ENCODE results near the gene C2CD2.
A peak's percentile ranks its signal among the peaks of the same experiment; 100 is the strongest.
"Not testable (repeated sequence)": the region's sequence is repeated elsewhere in the genome, so short reads cannot be mapped to it uniquely, and the experiment has no call there.

The C2CD2 gene

DNA sequence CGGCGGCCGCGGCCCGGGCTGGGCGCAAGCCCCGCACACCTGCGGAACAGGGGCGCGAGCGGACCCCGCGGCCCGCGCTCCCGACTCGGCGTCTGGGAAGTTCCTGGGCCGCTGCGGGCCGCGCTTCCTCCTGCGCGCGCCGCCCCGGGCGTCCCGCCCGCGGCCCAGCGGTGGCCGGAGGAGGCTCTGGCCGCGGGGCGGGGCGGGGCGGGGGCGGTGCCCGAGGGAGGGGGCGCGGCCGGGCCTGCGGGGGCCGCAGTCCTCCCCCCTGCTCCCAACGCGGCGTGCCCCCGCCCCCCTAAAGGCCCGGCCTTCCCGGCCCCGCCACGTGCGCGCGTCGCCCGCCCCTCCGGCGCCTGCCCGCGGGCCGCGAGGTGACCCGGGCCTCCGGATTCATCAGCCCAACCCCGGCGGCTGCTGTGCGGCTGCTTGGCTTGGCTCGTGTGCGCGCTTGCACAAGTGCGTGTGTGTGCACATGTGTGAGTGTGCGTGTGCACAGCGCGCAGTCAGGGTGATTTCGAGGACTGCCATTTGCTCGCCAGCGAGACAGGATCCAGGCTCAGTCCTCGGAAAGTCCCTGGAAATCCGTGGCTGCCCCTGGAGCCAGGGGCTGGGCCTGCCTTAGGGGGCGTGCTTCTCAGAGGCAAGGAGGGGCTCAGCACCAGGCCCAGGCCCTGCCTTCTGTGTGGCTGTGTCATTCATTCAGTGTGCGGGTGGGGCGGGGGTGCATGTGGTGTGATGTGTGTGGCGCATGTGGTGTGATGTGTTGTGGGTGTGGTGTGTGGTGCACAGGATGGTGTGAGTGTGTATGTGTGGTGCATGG, at the start of gene C2CD2:
Gene C2CD2 (minus strand): TSS at position 188 of the 823 bp plus-strand sequence. CDS start 370 bp downstream, outside the sequence.
- DNase-seq (ENCODE audit: low spot score) = peak; percentile 32

GRCh38 chr21:42003051-42003461, 49.2 kb upstream of the C2CD2 start:
- no peak for DNase-seq (ENCODE audit: low spot score)

- DNase-seq (ENCODE audit: low spot score) = no peak
These were observed 48.7 kb upstream of the C2CD2 start for GRCh38 chr21:42002421-42002958.

DNA sequence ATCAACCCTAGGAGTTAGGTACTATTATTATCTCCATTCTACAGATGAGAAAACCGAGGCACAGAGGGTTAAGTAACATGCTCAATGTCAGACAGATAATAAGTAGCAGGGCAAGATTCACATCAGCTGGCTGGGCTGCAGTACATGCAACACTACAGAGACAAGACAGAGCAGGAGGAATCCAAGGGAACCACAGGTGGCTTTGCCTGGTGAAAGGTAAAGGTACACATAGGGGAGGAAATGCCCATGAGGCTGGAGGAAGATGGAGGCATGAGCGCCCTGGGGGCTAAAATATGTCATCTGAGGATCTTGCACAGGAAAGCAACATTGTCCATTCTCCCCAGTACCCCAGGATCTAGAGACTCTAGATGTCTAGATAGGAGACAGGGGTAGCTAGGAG, 48.0 kb upstream of the C2CD2 start:
- DNase-seq (ENCODE audit: low spot score) = no peak

DNA sequence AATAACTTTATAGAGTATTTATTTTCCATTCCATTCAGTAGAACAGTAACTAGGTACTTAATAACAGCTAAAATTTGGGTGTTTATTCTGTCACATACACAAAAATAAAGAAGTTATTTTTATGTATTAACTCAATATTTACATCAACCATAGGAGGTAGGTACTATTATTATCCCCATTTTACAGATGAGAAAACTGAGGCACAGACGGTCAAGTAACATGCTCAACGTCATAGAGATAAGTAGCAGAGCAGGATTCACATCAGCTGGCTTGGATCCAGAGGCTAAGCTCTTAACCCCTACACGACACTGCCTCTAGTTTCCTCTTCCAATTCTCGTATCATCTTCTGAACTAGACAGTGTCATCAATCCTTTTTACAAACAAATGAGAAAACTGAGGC, 47.1 kb upstream of the C2CD2 start:
- no peak for DNase-seq (ENCODE audit: low spot score)

- no peak for DNase-seq (ENCODE audit: low spot score)
These were observed 43.8 kb upstream of the C2CD2 start for GRCh38 chr21:41997657-41998056.

DNA sequence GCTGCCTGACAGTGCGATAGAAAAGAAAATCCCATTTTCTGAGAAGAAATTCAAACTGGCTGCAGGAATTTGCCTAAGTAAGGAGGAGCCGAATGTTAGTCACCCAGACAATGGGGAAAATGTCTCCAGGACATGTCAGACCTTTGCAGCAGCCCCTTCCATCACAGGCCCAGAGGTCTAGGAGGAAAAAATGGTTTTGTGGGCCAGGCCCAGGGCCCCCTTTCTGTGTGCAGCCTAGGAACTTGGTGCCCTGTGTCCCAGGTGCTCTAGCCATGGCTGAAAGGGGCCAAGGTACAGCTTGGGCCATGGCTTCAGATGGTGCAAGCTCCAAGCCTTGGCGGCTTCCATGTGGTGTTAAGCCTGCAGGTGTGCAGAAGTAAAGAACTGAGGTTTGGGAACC, 41.8 kb upstream of the C2CD2 start:
- DNase-seq (ENCODE audit: low spot score) = no peak

DNA sequence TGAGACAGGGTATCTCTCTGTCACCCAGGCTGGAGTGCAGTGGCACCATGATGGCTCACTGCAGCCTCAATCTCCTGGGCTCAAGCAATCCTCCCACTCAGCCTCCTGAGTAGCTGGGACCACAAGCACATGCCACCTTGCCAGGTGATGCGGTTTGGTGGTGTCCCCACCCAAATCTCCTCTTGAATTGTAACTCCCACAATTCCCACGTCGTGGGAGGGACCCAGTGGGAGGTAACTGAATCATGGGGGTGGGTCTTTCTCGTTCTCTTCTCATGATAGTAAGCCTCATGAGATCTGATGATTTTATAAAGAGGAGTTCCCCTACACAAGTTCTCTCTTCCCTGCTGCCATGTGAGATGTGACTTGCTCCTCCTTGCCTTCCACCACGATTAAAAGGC, 40.8 kb upstream of the C2CD2 start:
- not testable (repeated sequence) for DNase-seq (ENCODE audit: low spot score)

DNA sequence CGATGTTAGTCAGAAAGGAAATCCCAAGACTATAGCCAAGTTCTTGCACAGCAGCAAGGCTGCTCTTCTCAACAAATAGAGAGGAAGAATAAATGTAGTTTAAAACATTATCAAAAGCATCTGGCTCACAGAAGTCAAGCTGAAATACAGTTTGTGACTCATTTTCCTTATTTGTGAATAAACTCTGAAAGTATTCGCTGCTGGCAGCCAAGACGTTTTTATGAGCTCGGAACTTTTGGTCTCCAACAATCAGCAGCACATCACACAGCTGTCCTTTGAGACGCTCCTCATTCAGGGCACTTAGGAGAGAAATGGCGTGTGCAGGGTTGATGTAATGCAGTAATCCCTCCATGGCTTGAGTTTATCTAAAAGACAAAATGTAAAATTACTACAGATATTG, 39.9 kb upstream of the C2CD2 start:
- DNase-seq (ENCODE audit: low spot score) = no peak

- DNase-seq (ENCODE audit: low spot score) = no peak
These were observed 38.8 kb upstream of the C2CD2 start for GRCh38 chr21:41992576-41992975.

- no peak for DNase-seq (ENCODE audit: low spot score)
These were observed 37.8 kb upstream of the C2CD2 start for GRCh38 chr21:41991659-41992058.

DNA sequence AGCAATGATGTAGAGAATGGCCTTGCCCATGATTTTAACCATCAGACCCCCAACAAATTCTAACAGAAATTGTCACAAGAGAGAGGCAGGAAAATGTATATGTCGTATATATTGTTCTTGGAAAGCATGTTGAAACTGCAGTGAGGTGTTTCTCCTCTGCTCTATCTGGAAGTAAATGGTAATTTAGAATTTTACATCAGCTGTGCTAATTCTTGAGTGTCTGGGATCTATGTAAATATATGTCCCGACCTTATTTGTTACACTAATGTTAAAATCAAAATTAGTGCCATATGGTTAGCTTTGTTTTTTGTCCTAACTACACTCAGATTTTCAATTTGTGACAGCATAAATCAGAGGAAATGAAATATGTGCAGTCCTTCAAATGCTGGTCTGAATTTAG, 35.9 kb upstream of the C2CD2 start:
- DNase-seq (ENCODE audit: low spot score) = no peak

- DNase-seq (ENCODE audit: low spot score) = no peak
These were observed 33.5 kb upstream of the C2CD2 start for GRCh38 chr21:41987310-41987709.

DNA sequence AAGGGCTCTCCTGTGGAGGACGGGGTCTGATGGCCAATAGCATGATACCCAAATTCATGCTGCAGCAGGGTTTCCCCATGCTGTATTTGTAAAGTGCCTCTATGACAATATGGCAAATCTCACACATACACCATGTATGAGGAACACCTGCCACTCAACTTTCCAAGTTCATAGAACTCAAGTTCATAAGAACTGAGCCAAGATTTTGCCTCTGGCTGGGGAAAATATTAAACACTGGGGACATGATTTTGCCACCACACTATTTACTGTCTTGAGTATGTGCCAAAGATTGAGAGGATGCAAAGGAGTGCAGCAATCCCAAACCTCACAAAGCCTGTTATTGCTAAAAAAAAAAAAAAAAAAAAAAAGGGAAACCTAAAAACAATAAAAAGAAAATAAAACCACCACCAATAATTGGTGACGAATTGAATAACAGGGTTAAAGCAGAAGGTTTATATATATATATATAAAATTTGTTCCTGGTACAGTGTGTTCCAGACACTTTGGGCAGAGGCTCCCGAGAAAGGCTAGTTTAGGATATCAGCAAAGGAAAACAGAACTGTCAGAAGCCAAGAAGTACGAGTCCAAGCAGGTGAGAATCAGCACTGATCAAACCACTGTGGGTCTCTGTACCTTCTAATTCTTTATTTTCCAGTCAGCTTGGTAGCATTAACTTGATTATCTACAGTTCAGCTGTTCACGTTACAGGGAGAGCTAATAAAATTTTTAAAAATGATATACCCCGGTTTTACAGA, 32.0 kb upstream of the C2CD2 start:
- DNase-seq (ENCODE audit: low spot score) = no peak

- DNase-seq (ENCODE audit: low spot score) = no peak
These were observed 29.4 kb upstream of the C2CD2 start for GRCh38 chr21:41983229-41983628.

DNA sequence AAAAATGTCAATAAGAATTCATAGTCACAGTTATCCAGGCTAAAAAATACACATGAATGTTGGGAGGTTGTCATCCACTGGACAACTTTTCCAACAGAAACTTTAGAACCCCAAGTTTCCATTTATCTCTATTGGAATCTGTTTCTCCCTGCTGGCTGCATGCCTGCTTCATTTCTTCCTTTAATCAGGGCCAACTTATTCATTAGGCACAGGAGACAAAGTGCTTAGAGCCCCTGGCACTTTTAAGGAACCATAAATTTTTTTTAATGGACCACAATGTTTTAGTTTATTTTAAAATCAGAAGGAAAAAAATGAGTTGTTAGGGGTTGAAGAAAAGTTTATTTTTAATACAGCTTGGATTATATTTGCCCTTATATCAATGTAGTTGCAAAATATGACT, 26.7 kb upstream of the C2CD2 start:
- no peak for DNase-seq (ENCODE audit: low spot score)

DNA sequence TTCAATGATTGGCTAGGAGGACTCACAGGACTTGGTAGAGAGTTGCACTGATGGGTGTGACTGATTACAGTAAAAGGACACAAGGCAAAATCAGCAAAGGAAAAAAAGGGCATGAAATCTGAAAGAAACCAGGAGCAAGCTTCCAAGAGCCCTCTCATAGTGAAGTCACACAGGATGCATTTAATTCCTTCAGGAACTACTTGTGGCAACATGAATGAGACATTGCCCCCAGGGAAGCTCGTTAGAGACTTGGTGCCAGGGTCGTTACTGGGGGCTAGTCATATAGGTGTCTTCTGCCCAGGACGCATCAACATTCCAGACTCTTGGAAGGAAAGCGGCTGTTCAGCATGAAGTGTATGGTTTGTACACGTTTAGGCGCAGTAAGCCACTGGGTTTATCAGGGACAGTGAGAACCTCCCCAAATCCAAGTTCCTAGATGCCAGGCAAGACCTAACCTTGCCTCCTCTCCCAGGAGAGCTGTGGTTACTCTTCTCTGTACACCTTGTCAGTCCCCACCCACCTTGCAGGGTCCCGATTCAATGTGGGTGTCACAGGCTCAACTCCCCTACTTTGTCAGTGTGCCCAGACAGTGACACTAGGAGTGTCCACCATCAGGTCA, 26.0 kb upstream of the C2CD2 start:
- DNase-seq (ENCODE audit: low spot score) = no peak

DNA sequence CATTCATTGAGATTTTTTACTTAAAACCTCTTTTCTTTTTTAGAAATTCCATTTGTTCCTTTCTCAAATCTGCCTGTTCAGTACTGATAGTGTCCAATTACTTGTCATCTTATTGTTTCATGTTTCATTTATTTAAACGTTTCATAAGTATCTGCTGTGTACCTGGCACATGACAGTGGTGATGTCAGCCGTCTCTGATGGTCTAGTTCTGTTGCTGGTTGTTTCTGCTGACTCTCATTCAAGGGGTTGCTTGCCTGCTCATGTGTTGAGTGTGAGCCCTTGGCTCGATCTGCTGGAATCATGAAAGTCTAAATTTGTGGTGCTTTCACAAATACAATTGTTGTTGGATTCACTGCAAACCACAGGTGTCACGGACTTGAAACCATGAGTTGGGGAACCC, 25.5 kb upstream of the C2CD2 start:
- no peak for DNase-seq (ENCODE audit: low spot score)

GRCh38 chr21:41977034-41977950, 23.5 kb upstream of the C2CD2 start:
- no peak for DNase-seq (ENCODE audit: low spot score)

DNA sequence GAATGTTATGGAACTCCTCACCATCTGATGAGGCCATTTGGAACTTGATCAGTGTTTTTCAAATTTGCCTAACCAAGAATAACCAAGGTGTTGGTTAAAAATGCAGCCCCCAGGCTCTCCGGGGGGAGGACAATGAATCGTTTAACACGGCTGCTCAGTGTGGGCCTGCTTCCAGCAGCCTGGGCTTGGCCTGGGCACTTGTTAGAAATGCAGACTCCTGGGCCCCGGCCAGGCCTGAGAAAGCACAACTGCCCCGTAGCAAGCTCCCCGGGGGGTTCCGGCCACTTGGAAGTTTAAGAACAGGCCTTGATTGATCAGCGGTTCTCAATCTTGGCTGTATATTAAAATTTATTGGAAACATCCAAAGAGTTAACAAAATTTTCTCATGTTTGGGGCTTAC, 22.8 kb upstream of the C2CD2 start:
- no peak for DNase-seq (ENCODE audit: low spot score)

- no peak for DNase-seq (ENCODE audit: low spot score)
These were observed 21.8 kb upstream of the C2CD2 start for GRCh38 chr21:41975391-41976272.
